Measurements from ENCODE around the gene C22orf39. TPM values are rescaled to one million over a fixed set of nuclear protein-coding genes. Genes with fewer than 3 reads are reported as not detected.

The C22orf39 gene
- total RNA-seq, 1 donor from 2014 or later, result 36.4 TPM

DNA sequence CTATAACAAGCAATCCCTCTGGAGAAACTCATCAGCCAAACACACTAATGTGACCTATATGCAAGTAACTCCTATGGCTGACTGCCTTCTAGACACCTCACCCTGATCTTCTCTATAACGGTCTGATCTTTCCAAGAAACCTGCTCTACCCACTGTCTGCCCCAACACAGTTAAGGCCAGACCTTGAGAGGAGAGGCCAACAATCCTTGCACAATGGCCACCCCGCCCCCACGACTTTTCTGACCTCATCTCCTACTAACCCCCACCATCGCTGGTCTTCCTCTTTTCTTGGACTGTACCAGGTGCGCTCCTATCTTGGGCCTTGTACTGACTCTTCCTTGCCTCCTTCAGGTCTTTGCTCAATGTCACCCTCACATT lies 28.4 kb downstream of the C22orf39 start:
- DNase-seq, result peak; percentile 64
- peak; percentile 41 to 62 for ATAC-seq
- TF ChIP-seq, protein P1, sequence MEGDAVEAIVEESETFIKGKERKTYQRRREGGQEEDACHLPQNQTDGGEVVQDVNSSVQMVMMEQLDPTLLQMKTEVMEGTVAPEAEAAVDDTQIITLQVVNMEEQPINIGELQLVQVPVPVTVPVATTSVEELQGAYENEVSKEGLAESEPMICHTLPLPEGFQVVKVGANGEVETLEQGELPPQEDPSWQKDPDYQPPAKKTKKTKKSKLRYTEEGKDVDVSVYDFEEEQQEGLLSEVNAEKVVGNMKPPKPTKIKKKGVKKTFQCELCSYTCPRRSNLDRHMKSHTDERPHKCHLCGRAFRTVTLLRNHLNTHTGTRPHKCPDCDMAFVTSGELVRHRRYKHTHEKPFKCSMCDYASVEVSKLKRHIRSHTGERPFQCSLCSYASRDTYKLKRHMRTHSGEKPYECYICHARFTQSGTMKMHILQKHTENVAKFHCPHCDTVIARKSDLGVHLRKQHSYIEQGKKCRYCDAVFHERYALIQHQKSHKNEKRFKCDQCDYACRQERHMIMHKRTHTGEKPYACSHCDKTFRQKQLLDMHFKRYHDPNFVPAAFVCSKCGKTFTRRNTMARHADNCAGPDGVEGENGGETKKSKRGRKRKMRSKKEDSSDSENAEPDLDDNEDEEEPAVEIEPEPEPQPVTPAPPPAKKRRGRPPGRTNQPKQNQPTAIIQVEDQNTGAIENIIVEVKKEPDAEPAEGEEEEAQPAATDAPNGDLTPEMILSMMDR (IDR thresholded peaks at IDR 0.05), result no peak
- Histone ChIP-seq H3K4me3 (no peak overlapping the region), H3K36me3 (no peaks in the 10 kb centered on the region), H3K4me1 (peaks cover 9% of the 10 kb centered on the region), H3K9me3 (no peaks in the 10 kb centered on the region), H3K27ac (no peak overlapping the region), H3K27me3 (ENCODE audit: low read depth) (no peaks in the 10 kb centered on the region)
- intact Hi-C loops (cut with DNase I), result no loop called here

DNA sequence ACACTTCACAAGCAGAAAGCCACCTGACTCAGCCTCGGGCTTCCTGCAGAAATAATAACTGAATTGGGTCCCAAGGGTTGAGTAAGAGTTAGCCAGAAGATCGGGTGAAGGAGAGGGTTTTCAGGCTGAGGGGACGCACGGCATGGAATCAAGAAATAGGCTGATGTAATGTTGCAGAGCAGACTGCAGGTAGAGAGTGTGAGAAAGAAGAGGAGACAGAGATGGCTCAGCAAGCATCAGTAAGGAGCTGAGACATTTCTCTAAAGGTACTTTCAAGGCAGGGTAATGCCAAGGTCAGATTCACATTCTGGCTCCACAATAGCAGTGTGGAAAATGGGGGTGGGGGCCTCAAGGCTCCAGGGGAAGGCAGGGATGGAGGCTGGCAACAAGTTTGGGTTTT lies 34.6 kb downstream of the C22orf39 start:
- Histone ChIP-seq H3K9me3 (no peaks in the 10 kb centered on the region), H3K36me3 (peaks cover 30% of the 10 kb centered on the region), H3K4me1 (no peaks in the 10 kb centered on the region), H3K4me3 (no peak overlapping the region), H3K27me3 (ENCODE audit: low read depth) (no peaks in the 10 kb centered on the region), H3K27ac (no peak overlapping the region)
- intact Hi-C loops (cut with DNase I), result no loop called here
- TF ChIP-seq, protein P1 (IDR thresholded peaks at IDR 0.05), result no peak
- DNase-seq (no peak), ATAC-seq (no peak)

DNA sequence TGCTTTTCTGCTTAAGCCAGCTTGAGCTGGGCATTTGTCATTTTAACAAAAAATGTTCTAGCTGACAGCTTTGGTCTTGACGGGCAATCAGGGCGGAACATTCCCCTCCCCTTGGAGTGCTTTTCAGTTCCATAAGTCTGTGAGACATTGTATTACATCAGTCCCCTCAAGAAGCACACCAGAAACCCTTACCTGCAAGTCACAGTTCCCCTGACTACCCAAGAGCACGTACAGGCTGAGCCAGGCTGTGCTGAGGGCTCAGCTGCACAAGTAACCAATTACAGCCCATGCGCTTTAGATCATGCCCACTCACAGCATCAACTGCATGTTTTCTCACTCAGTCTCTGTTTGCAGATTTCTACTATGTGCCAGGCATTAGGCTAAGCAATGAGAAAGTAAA lies 35.0 kb downstream of the C22orf39 start:
- DNase-seq (no peak), ATAC-seq (no peak)
- Histone ChIP-seq H3K4me1 (no peaks in the 10 kb centered on the region), H3K27me3 (ENCODE audit: low read depth) (no peaks in the 10 kb centered on the region), H3K4me3 (no peak overlapping the region), H3K36me3 (peaks cover 34% of the 10 kb centered on the region), H3K9me3 (no peaks in the 10 kb centered on the region), H3K27ac (no peak overlapping the region)
- intact Hi-C loops (cut with DNase I), result no loop called here
- TF ChIP-seq, protein P1 (IDR thresholded peaks at IDR 0.05), result no peak

DNA sequence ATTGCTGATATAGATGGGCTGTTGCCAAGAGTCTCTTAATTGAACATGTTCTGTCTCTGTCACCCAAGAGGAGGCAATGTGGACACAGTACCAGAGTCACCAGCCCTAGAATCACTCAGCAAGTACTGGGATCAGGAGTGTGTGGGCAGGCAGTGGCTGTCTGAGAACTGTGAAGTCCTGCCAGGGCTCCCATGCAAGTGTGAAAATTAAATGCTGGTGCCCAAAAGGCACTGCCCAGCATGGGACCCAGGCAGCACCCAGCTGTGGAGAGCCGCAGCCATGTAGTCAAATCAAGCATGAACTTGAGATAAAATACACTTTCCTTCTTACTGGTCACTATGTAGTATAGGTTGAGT lies 35.8 kb downstream of the C22orf39 start:
- Histone ChIP-seq H3K27ac (no peak overlapping the region), H3K4me1 (no peaks in the 10 kb centered on the region), H3K4me3 (no peak overlapping the region), H3K27me3 (ENCODE audit: low read depth) (no peaks in the 10 kb centered on the region), H3K9me3 (no peaks in the 10 kb centered on the region), H3K36me3 (peaks cover 42% of the 10 kb centered on the region)
- TF ChIP-seq, protein P1 (IDR thresholded peaks at IDR 0.05), result no peak
- DNase-seq (no peak), ATAC-seq (no peak)
- intact Hi-C loops (cut with DNase I), result no loop called here

DNA sequence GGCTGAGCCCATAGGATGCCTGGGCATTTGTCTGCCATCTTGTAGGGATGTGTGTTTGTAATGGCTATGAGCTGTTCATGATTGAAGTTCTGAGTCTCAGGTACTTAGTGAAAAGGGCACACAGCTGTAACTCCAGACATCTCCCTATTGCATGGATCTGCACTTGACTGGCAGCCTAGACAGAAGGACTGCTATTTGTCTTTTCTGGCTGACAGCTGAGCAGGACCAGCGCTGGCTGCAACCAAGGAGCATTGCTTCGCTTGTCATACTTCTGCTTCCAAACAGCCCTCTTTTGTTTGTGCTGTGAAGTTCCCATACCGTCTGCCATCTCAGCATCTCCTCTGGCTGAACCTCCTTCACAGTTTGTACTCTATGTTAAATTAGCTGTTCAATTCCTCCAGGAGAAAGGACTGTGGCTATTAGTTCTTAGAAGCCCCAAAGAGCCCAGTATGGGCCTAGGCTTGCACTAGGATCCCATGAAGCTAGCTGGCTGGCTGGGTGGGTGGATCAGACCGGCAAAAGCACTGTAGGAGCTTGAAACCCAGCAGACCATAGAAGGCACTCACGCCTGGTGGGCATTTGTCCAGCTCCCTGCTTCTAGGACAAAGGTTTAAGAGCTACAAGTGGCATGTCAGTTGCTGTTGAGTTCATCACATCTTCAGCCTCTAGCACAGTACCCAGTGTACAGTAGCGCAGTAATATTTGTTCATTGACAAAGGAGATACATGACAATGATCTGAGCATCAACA lies 36.4 kb downstream of the C22orf39 start:
- no peak overlapping the region for H3K4me3 ChIP-seq
- H3K9me3 ChIP-seq, result no peaks in the 10 kb centered on the region
- ATAC-seq (no peak), DNase-seq (no peak)
- no peaks in the 10 kb centered on the region for H3K27me3 ChIP-seq (ENCODE audit: low read depth)
- peaks cover 48% of the 10 kb centered on the region for H3K36me3 ChIP-seq
- H3K27ac ChIP-seq, result no peak overlapping the region
- no peaks in the 10 kb centered on the region for H3K4me1 ChIP-seq
- intact Hi-C loops (cut with DNase I), result no loop called here
- TF ChIP-seq, protein P1 (IDR thresholded peaks at IDR 0.05), result no peak

Data from lower lobe of right lung (tissue), 2 donors.